ENCODE results near the gene PAIP2. TPM values are rescaled to one million over a fixed set of nuclear protein-coding genes. Genes with fewer than 3 reads are reported as not detected.
"Not testable (repeated sequence)": the region's sequence is repeated elsewhere in the genome, so short reads cannot be mapped to it uniquely, and the experiment has no call there.

PAIP2 gene
- total RNA-seq, 1 donor from 2014 or later, result 148 TPM

GRCh38 chr5:139385061-139386049, 43.7 kb downstream of the PAIP2 start:
- no peaks in the 10 kb centered on the region for H3K36me3 ChIP-seq
- TF ChIP-seq CTCF (IDR thresholded peaks at IDR 0.05; ENCODE audit: borderline replicate concordance), result peak; percentile 62
- H3K9me3 ChIP-seq (replicated peaks), result no peaks in the 10 kb centered on the region
- H3K4me1 ChIP-seq, result peaks cover 39% of the 10 kb centered on the region
- H3K27ac ChIP-seq (replicated peaks), result peak overlapping the region; percentile 80
- H3K4me3 ChIP-seq, result peak overlapping the region; percentile 62
- no peak for DNase-seq
- intact Hi-C loops (cut with micrococcal nuclease), result no loop called here
- no peaks in the 10 kb centered on the region for H3K27me3 ChIP-seq (ENCODE audit: low read depth)

DNA sequence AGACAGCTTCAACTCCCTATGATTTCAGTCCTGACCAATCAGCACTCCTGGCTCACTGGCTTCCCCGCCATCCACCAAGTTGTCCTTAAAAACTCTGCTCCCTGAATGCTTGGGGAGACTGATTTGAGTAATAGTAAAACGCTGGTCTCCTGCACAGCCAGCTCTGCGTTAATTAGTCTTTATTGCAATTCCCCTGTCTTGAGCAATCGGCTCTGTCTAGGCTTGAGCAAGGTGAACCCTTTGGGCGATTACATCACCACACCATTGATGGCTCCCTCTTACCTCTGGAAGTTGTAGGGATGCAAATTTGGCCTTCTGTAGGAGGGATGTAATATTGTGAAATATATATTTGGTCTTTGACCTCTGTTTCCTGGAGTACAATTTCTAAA, 44.4 kb downstream of the PAIP2 start:
- Histone ChIP-seq H3K4me3 (no peak overlapping the region), H3K4me1 (peaks cover 46% of the 10 kb centered on the region), H3K9me3 (replicated peaks) (no peaks in the 10 kb centered on the region), H3K27ac (replicated peaks) (peak overlapping the region; percentile 80), H3K27me3 (ENCODE audit: low read depth) (no peaks in the 10 kb centered on the region), H3K36me3 (no peaks in the 10 kb centered on the region)
- no peak for DNase-seq
- no peak for TF ChIP-seq CTCF (IDR thresholded peaks at IDR 0.05; ENCODE audit: borderline replicate concordance)
- intact Hi-C loops (cut with micrococcal nuclease), result no loop called here

DNA sequence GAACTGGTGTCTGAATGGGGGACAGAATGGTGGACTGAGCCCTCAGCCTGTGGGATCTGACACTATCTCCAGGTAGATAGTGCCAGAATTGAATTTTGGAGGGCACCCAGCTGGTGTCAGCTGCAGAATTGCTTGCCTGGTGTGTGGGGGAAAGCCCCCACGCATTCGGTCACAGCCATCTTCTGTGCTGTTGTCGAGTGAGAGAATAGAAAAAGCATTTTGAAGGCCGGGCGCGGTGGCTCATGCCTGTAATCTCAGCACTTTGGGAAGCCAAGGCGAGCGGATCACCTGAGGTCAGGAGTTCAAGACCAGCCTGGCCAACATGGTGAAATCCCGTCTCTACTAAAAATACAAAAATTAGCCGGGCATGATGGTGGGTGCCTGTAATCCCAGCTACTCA, 45.3 kb downstream of the PAIP2 start:
- intact Hi-C loops (cut with micrococcal nuclease); DNase-seq; H3K36me3 ChIP-seq; H3K4me3 ChIP-seq; H3K9me3 ChIP-seq (replicated peaks); H3K27me3 ChIP-seq (ENCODE audit: low read depth); H3K27ac ChIP-seq (replicated peaks): not testable (repeated sequence)
- H3K4me1 ChIP-seq, result peaks cover 55% of the 10 kb centered on the region

- intact Hi-C loops (cut with micrococcal nuclease), result no loop called here
- Histone ChIP-seq H3K4me1 (peaks cover 63% of the 10 kb centered on the region), H3K27me3 (ENCODE audit: low read depth) (no peaks in the 10 kb centered on the region), H3K4me3 (no peak overlapping the region), H3K9me3 (replicated peaks) (no peaks in the 10 kb centered on the region), H3K36me3 (peaks cover 7% of the 10 kb centered on the region), H3K27ac (replicated peaks) (peak overlapping the region; percentile 32)
- DNase-seq, result no peak
- TF ChIP-seq CTCF (IDR thresholded peaks at IDR 0.05; ENCODE audit: borderline replicate concordance), result no peak
Observed at GRCh38 chr5:139387611-139388197, 46.0 kb downstream of the PAIP2 start.

DNA sequence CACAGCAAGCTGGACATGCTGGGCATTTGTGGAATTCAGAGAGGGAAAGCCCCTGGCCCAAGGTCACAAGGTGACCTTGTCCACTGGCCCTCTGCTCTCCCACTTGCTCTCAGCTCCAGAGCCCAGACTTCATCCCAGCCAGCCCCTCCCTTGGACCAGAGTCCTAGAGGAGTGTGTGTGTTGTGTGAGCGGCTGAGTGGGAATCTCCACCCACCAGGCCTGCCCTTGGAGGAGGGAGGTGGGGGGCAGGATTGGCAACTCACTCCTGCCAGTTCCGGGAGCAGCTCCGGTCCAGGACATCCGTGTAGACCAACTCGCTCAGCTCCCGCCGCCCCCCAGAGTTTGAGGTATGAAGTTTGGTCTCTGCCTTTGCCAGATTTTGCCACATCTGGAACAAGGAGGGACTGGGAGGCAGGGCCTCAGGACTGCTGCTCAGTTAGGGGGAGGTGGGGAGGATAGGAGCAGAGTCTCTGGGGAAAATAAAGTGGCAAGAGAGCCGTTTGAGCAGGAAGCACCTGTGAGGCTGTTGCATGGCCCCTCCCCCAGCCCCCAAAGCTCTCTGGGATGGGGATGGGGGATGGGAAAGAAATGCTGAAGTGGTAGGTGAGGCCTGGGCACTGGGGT, 46.7 kb downstream of the PAIP2 start:
- no peak for DNase-seq
- TF ChIP-seq CTCF (IDR thresholded peaks at IDR 0.05; ENCODE audit: borderline replicate concordance), result no peak
- Histone ChIP-seq H3K9me3 (replicated peaks) (no peaks in the 10 kb centered on the region), H3K27ac (replicated peaks) (peak overlapping the region; percentile 32), H3K27me3 (ENCODE audit: low read depth) (no peaks in the 10 kb centered on the region), H3K4me3 (no peak overlapping the region), H3K36me3 (peaks cover 10% of the 10 kb centered on the region), H3K4me1 (peaks cover 69% of the 10 kb centered on the region)
- intact Hi-C loops (cut with micrococcal nuclease), result no loop called here
